Lung (tissue), 12 donors: ENCODE measurements around the gene SAFB2. TPM values are rescaled to one million over a fixed set of nuclear protein-coding genes. Genes with fewer than 3 reads are reported as not detected.

Source experiments
- ATAC-seq: fragments of 200-7000 bp; cut with Tn5 transposase; one replicate; pipeline ENCODE4 v1.9.1; 2020; ENCODE audit warnings: moderate number of reproducible peaks; ENCODE audit not compliant: insufficient read depth, low FRiP score
- DNase-seq, 3 donors: peaks; one replicate each; pipeline ENCODE4 v3.0.0-alpha.2; 2013 to 2017
- H3K27ac ChIP-seq, 2 donors: one replicate each; pipeline ENCODE4 v1.5.1; 2013; ENCODE audit warnings: mild to moderate bottlenecking in 2 of 2, moderate library complexity in 2 of 2, control low read depth in 1 of 2, inconsistent platforms in 1 of 2, low read depth in 1 of 2, low read length in 1 of 2
- H3K27me3 ChIP-seq, 3 donors: one replicate each; pipeline ENCODE4 v1.5.1; 2013; ENCODE audit warnings: low read length in 2 of 3; ENCODE audit not compliant: control insufficient read depth in 3 of 3, insufficient read depth in 3 of 3
- H3K36me3 ChIP-seq, 4 donors: one replicate each; pipeline ENCODE4 v1.5.1; 2013; ENCODE audit warnings: low read length in 4 of 4, mild to moderate bottlenecking in 1 of 4, moderate library complexity in 1 of 4; ENCODE audit not compliant: control insufficient read depth in 4 of 4, insufficient read depth in 4 of 4
- H3K4me1 ChIP-seq, 5 donors: one replicate each; pipeline ENCODE4 v1.5.1; 2013; ENCODE audit warnings: low read length in 5 of 5, mild to moderate bottlenecking in 2 of 5, moderate library complexity in 1 of 5; ENCODE audit not compliant: control insufficient read depth in 5 of 5, insufficient read depth in 5 of 5
- H3K4me3 ChIP-seq: one replicate; pipeline ENCODE4 v1.5.1; 2013; ENCODE audit warnings: mild to moderate bottlenecking, control low read depth, moderate library complexity
- H3K9ac ChIP-seq, 2 donors: one replicate each; pipeline ENCODE4 v1.5.1; 2013; ENCODE audit warnings: low read length in 2 of 2, control low read depth in 1 of 2; ENCODE audit not compliant: insufficient read depth in 1 of 2
- H3K9me3 ChIP-seq, 4 donors: one replicate each; pipeline ENCODE4 v1.5.1; 2013; ENCODE audit warnings: low read length in 3 of 4, mild to moderate bottlenecking in 1 of 4, moderate library complexity in 1 of 4; ENCODE audit not compliant: control insufficient read depth in 4 of 4, insufficient read depth in 3 of 4
- CTCF ChIP-seq: IDR thresholded peaks from 2 replicates; pipeline ENCODE4 v1.5.1; 2012; ENCODE audit warnings: mild to moderate bottlenecking; ENCODE audit errors: control extremely low read depth, extremely low read depth
- WGBS, 2 donors: extraction: QIAGEN DNeasy Blood & Tissue Kit; methylation state at CpG; one replicate each; pipeline ENCODE4 v1.1.7; 2013; 5-methylcytosine and 5-hydroxymethylcytosine counted together
- polyA plus RNA-seq, 2 donors: library from polyadenylated mRNA; stranded (reverse); fragments of 200-250 nt; gene quantifications; one replicate each; pipeline ENCODE4 v1.2.1, GENCODE V29; 2013
- total RNA-seq, 2 donors: library from RNA; depleted of rRNA in 1 of 2; stranded (reverse); fragments of >200 nt in 1 of 2; gene quantifications; one replicate each; pipeline ENCODE4 v1.2.1, GENCODE V29; 2014 to 2021
- donor health status: control.
- donor health status: control.
- donor health status: Bipolar disorder and iron deficiency.
- donor health status: healthy.
- donor health status: DM: yes; HTN: yes; CAD: no.

The SAFB2 gene
- total and polyA plus RNA-seq, 4 donors = 39.7 to 88.6 (median 68.5) TPM

GRCh38 chr19:5648464-5648863, 25.9 kb upstream of the SAFB2 start:
- no peak for DNase-seq
- no peak overlapping the region for H3K27ac ChIP-seq
- H3K27me3 ChIP-seq = no peaks in the 10 kb centered on the region
- no peaks in the 10 kb centered on the region for H3K9me3 ChIP-seq
- TF ChIP-seq CTCF = no peak
- WGBS, 2 donors = 95 to 96% methylated on average over 9 to 11 of the region's 11 CpGs
- H3K4me1 ChIP-seq = peaks cover 0 to 5% (median 0%) of the 10 kb centered on the region in 5 donors
- H3K36me3 ChIP-seq = peaks cover 42 to 72% (median 58%) of the 10 kb centered on the region in 4 donors
- no peak for ATAC-seq
- no peak overlapping the region for H3K4me3 ChIP-seq
- no peak overlapping the region for H3K9ac ChIP-seq

- TF ChIP-seq CTCF = no peak
- H3K36me3 ChIP-seq = peaks cover 45 to 68% (median 54%) of the 10 kb centered on the region in 4 donors
- 92 to 95% methylated on average over 4 of the region's 4 CpGs for WGBS, 2 donors
These were observed 24.1 kb upstream of the SAFB2 start for GRCh38 chr19:5646703-5647102.

GRCh38 chr19:5645409-5645808, 22.8 kb upstream of the SAFB2 start:
- Histone ChIP-seq H3K9ac (no peak overlapping the region), H3K36me3 (peaks cover 37 to 64% (median 52%) of the 10 kb centered on the region in 4 donors), H3K27ac (no peak overlapping the region), H3K4me1 (peaks cover 0 to 5% (median 0%) of the 10 kb centered on the region in 5 donors), H3K27me3 (no peaks in the 10 kb centered on the region), H3K9me3 (no peaks in the 10 kb centered on the region), H3K4me3 (no peak overlapping the region)
- DNase-seq (no peak), ATAC-seq (no peak)
- TF ChIP-seq CTCF = no peak
- WGBS, 2 donors = 87 to 91% methylated on average over 5 of the region's 5 CpGs

More at GRCh38 chr19:5646703-5647102, 24.1 kb upstream of the SAFB2 start:
- Histone ChIP-seq H3K9me3 (no peaks in the 10 kb centered on the region), H3K27me3 (no peaks in the 10 kb centered on the region), H3K4me3 (no peak overlapping the region), H3K9ac (no peak overlapping the region), H3K27ac (no peak overlapping the region), H3K4me1 (peaks cover 0 to 5% (median 0%) of the 10 kb centered on the region in 5 donors)
- DNase-seq (no peak), ATAC-seq (no peak)

- Histone ChIP-seq H3K27me3 (no peaks in the 10 kb centered on the region), H3K36me3 (peaks cover 33 to 56% (median 44%) of the 10 kb centered on the region in 4 donors), H3K4me3 (no peak overlapping the region), H3K4me1 (peaks cover 0 to 5% (median 0%) of the 10 kb centered on the region in 5 donors), H3K9ac (no peak overlapping the region), H3K27ac (no peak overlapping the region), H3K9me3 (no peaks in the 10 kb centered on the region)
- DNase-seq (no peak), ATAC-seq (no peak)
- WGBS, 2 donors = 86 to 90% methylated on average over 2 of the region's 2 CpGs
- TF ChIP-seq CTCF = no peak
These were observed 21.5 kb upstream of the SAFB2 start for GRCh38 chr19:5644037-5644436.
